SJSA1 (cell line): ENCODE data around the gene FRAS1. TPM values are rescaled to one million over a fixed set of nuclear protein-coding genes. Genes with fewer than 3 reads are reported as not detected.

Experiments used
- DNase-seq, 2 experiments: peaks; one replicate each; pipeline ENCODE4 v3.0.0-alpha.2; 2015 to 2020; ENCODE audit warnings: low spot score in 2 of 2, low read depth in 1 of 2
- H3K27ac ChIP-seq: fragments of 250-450 bp; sonication (Bioruptor Pico); 2 replicates; pipeline ENCODE4 v1.5.1; 2020; ENCODE audit warnings: mild to moderate bottlenecking, moderate library complexity
- H3K27me3 ChIP-seq: fragments of 250-450 bp; sonication (Bioruptor Pico); replicated peaks from 2 replicates; pipeline ENCODE4 v1.5.1; 2020; ENCODE audit warnings: mild to moderate bottlenecking, moderate library complexity
- H3K36me3 ChIP-seq: fragments of 250-450 bp; sonication (Bioruptor Pico); 2 replicates; pipeline ENCODE4 v1.5.1; 2020; ENCODE audit warnings: mild to moderate bottlenecking
- H3K4me1 ChIP-seq: fragments of 250-450 bp; sonication (Bioruptor Pico); replicated peaks from 2 replicates; pipeline ENCODE4 v1.6.1; 2021; ENCODE audit warnings: mild to moderate bottlenecking
- H3K4me3 ChIP-seq: fragments of 250-450 bp; sonication (Bioruptor Pico); 2 replicates; pipeline ENCODE4 v1.5.1; 2020; ENCODE audit warnings: mild to moderate bottlenecking
- H3K9me3 ChIP-seq: fragments of 250-450 bp; sonication (Bioruptor Pico); replicated peaks from 2 replicates; pipeline ENCODE4 v1.5.1; 2020; ENCODE audit warnings: mild to moderate bottlenecking
- total RNA-seq: library from RNA; depleted of rRNA; stranded (reverse); fragments of >200 nt; shearing (Covaris generic); gene quantifications from 2 replicates; pipeline ENCODE4 v1.2.3, GENCODE V29; 2014

Gene FRAS1
- total RNA-seq, 1 experiment from 2014 or later = 0.21 TPM

DNA sequence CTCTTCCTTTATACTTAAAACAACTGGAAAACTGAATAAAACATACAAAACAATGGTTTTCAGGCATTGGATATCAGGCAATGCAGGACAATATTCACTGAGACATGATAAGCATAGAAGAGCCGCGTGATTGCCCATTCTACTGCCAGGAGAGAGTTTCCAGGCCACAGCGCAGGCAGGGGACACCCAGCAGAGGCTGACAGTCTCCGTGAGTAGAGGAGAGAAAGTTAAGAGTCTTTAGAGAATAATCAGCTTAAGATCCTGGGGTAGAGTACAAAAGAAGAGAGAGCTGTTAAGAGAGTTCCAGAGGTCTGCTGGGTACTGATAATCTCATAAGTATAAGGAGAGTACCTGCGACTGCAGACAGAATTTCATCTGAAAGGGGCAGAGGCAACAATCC lies 18.4 kb upstream of the FRAS1 start:
- H3K9me3 ChIP-seq = no peaks in the 10 kb centered on the region
- no peak overlapping the region for H3K4me3 ChIP-seq
- no peak overlapping the region for H3K27ac ChIP-seq
- no peak for DNase-seq
- H3K27me3 ChIP-seq = no peaks in the 10 kb centered on the region
- no peaks in the 10 kb centered on the region for H3K4me1 ChIP-seq
- no peaks in the 10 kb centered on the region for H3K36me3 ChIP-seq

DNA sequence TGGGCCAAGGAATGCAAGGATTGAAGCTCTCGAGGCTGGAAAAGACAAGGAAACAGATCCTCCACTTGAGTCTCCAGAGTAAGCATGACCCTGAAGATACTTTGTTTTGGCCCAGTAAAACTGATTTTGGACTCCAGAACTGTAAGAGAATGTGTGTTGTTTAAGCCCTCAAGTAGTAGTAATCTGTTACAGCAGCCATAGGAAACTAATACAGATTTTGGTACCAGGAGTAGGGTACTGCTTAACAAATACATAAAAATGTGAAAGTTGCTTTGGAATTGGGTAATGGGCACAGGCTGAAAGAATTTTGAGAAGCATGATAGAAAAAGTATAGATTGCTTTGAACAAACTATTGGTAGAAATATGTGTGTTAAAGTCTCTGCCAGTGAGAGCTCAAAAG lies 17.4 kb upstream of the FRAS1 start:
- no peaks in the 10 kb centered on the region for H3K4me1 ChIP-seq
- no peak for DNase-seq
- H3K27me3 ChIP-seq = no peaks in the 10 kb centered on the region
- H3K4me3 ChIP-seq = no peak overlapping the region
- H3K36me3 ChIP-seq = no peaks in the 10 kb centered on the region
- H3K9me3 ChIP-seq = no peaks in the 10 kb centered on the region
- H3K27ac ChIP-seq = no peak overlapping the region

DNA sequence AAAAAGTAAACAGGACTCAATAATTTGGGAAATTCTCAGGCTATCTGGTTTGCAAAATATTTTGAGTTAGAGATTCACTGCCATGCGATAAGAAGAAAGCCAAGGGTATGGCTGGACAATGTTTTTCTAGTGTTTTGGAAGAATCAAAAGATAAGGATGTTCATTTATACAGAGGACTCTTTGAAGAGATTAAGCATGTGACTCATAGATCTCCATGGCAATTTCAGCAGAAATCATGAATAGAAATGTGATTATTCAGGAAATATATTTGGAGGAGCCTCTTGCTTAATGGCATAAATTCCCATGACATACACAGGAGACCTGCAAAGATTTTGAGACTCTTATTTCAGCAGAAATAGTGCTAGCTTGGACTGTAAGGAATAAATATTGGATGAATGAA lies 16.7 kb upstream of the FRAS1 start:
- Histone ChIP-seq H3K4me3 (no peak overlapping the region), H3K36me3 (no peaks in the 10 kb centered on the region), H3K27ac (no peak overlapping the region), H3K27me3 (no peaks in the 10 kb centered on the region), H3K4me1 (no peaks in the 10 kb centered on the region), H3K9me3 (no peaks in the 10 kb centered on the region)
- DNase-seq = no peak

DNA sequence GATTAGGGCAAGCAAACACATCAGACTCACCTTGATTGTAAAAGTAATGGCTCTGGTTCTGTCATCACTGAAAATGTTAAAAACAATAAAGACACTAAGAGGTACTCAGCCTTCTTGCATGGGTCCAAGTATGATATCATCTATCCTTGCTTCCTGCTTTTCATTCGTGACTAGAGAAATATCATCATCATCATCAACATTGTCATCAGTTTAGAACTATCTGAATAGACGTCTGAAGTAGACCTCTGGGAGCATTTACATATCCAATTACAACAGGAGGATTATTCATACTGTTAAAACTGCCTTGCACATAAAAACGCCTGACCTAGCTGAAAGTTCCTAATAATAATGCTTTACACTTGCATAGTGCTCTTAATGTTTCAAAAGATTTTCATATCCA lies 9.8 kb upstream of the FRAS1 start:
- H3K4me3 ChIP-seq = no peak overlapping the region
- no peaks in the 10 kb centered on the region for H3K27me3 ChIP-seq
- no peak overlapping the region for H3K27ac ChIP-seq
- no peaks in the 10 kb centered on the region for H3K9me3 ChIP-seq
- H3K36me3 ChIP-seq = no peaks in the 10 kb centered on the region
- H3K4me1 ChIP-seq = no peaks in the 10 kb centered on the region
- no peak for DNase-seq

DNA sequence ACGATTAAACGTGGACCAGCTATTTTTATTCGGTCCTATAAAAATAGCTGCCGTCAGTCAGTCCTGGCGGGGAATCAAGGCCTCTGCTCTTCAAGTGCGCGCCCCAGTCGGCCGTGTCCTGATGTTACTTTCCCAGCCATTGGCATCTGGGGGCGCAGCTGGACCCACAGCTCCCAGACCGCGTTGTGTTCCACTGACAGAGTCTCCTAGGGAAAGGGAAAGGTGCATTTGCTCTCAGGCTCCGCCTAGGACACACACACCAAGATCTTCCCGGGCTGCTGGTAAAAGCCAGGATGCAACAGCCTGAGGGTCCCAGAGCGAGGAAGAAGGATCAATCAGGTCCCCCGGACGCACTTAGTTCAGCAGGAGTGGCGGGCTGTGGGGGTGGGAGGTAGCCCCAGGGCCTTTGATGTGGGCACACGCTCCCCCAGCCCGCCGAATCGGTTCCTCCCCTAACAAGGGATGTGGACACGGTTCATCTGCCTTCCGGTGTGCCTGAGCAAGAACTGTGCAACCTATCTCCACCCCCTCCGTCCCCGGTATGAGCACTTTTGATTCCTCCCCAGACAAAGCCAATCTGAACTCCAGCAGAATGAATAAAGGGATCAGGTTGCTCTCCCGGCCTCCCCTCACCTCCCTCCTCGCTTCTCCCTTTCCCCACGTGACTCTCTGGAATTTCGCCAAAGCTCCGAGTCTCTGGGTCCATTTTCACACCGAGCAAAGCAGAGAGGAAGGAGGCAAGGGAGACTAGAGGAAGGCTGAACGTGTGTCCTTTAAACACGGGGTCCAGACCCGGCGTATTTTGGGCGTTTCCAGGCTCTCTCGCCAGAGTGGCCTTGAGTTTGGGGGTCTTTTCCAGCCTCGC lies 626 bp upstream of the FRAS1 start:
- no peaks in the 10 kb centered on the region; the same call in 1 of the 2 replicates for H3K9me3 ChIP-seq
- peaks cover 50% of the 10 kb centered on the region for H3K27me3 ChIP-seq
- peaks cover 24% of the 10 kb centered on the region for H3K4me1 ChIP-seq
- peak overlapping the region; percentile 26 for H3K4me3 ChIP-seq
- no peaks in the 10 kb centered on the region for H3K36me3 ChIP-seq
- H3K27ac ChIP-seq = no peak overlapping the region
- peak in 1 of 2 experiments; percentile 22 for DNase-seq

DNA sequence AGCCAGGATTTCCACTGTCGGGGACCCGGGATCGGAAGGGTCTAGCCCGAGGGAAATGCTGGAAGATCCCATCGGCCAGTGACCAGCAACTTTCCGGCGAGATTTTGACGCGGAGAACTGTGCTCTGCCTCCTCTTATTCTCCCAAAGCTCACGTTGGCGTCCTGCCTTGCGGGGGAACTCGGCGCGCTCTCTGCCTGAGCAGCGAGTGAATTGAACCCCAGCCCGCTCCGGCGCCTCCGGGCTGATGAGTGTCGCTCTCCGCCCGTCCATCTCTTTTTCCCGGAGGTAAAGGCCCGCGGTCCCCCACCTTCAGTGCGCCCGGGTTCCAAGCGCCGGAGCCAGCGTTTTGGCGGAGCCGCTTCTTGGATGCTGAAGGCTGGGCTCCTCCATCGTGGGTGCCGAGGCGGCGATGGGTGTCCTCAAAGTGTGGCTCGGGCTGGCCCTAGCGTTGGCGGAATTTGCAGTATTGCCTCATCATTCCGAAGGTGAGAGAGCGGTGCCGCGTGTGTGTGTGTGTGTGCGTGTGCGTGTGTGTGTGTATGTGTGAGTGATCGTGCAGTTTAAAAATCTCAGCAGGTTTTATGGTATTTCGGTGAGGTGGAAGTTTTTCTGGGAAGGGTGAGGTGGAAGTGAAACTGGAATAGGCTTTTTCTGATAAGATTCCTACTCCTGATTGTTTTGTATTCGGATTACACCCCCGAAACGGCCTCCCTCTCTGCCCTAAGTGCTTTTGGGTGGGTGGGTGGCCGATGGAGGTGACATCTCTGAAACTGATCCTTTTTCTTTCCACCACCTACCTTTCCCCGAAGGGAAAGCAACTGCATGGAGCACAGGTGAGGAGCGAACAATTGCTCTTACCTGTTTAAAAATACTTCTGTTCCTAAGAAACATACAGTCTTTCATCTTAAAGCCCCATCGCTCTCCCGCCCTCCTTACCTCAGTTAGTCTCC lies 752 bp downstream of the FRAS1 start:
- DNase-seq = peak; percentile 34 to 43
- Histone ChIP-seq H3K4me1 (peaks cover 24% of the 10 kb centered on the region), H3K9me3 (no peaks in the 10 kb centered on the region; the same call in 1 of the 2 replicates), H3K27me3 (peaks cover 50% of the 10 kb centered on the region), H3K36me3 (no peaks in the 10 kb centered on the region), H3K4me3 (peak overlapping the region; percentile 26), H3K27ac (no peak overlapping the region)

DNA sequence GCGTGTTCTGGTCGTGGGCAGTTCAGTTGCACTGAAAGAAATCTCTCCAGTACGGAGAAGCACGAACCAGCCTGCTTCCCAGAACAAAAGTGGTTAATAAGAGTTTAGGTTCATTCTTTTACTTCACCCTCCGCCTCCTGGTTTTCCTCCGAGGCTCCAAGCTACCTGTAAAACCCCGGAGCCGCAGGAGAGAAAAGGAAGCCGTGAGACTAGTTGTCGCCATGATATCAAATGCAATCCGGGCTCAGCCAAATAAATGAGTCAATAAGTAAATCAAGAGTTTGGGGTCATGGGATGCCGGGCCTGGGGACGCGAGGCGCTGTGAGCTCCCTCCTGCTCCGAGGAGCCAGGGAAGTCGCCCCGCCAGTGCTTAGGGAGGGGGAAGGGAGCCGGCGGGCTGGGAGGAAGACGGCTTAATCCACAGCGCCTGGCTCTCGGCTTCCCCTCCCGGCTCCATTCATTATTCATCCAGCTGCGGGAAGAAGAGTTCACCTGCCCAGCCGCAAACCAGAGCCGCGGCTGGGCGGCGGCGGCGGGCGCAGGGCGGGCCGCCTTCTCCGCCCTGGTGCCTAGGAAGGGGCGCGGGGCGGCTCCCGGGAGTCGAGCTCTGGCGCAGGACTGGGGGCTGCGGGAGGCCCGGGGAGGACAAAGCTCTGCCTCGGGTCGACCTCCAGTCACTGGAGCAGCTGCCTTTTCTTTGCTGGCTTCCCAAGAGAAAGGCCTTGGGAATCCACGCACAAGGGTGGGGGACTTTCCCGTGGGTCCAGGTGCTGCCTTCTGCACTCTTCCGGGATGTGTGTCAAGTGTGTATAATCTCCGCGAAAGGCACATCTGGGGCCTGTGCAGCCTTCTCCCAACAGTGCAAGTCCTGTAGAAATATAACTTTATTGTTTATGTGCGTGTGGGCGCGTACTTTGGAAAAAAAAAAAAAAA lies 1.7 kb downstream of the FRAS1 start:
- H3K27ac ChIP-seq = no peak overlapping the region
- peak in 1 of 2 experiments; percentile 22 for DNase-seq
- H3K4me3 ChIP-seq = peak overlapping the region; percentile 15
- H3K4me1 ChIP-seq = peaks cover 24% of the 10 kb centered on the region
- no peaks in the 10 kb centered on the region; the same call in 1 of the 2 replicates for H3K9me3 ChIP-seq
- no peaks in the 10 kb centered on the region for H3K36me3 ChIP-seq
- H3K27me3 ChIP-seq = peaks cover 56% of the 10 kb centered on the region

DNA sequence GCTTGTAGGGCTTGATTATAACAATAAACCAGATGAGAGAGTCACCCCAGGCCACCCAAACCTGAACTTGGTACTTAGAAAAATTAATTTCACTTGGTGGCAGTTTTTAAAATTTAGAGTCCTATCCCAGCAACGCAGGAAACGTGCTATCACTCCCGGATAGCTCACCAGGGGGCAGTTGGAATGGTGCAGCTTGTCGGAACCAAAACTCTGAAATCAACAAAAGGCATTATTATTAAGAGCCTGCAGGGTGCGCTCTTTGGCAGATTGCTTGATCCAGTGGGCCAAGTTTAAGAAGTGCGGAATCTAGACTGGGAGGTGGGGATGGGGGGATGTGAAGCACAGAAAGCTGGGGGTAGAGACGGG lies 2.4 kb downstream of the FRAS1 start:
- Histone ChIP-seq H3K27ac (no peak overlapping the region), H3K4me1 (peaks cover 24% of the 10 kb centered on the region), H3K9me3 (no peaks in the 10 kb centered on the region; the same call in 1 of the 2 replicates), H3K4me3 (no peak overlapping the region), H3K27me3 (peaks cover 56% of the 10 kb centered on the region), H3K36me3 (no peaks in the 10 kb centered on the region)
- DNase-seq = peak in 1 of 2 experiments; percentile 14

DNA sequence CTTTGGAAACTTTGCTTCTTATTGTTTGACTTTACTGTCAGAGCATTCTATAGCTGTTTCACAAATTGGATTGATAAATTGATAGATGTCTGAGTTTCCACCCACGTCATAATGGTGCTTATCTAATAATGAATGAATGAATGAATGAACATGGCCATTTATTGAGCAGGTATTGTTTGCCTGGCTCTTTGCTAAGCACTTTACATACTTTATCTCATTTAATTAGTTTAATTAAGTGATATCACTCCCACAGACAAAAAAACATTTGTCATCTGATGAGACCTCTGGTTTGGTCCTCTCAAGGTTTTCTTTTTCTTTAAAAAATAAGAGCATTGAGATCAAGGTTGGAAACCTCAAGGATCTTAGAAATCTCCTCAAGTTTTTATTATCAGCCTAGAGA lies 2.8 kb downstream of the FRAS1 start:
- H3K27ac ChIP-seq = no peak overlapping the region
- H3K4me1 ChIP-seq = peaks cover 24% of the 10 kb centered on the region
- no peaks in the 10 kb centered on the region; the same call in 1 of the 2 replicates for H3K9me3 ChIP-seq
- DNase-seq = no peak
- peaks cover 56% of the 10 kb centered on the region for H3K27me3 ChIP-seq
- H3K36me3 ChIP-seq = no peaks in the 10 kb centered on the region
- H3K4me3 ChIP-seq = no peak overlapping the region

DNA sequence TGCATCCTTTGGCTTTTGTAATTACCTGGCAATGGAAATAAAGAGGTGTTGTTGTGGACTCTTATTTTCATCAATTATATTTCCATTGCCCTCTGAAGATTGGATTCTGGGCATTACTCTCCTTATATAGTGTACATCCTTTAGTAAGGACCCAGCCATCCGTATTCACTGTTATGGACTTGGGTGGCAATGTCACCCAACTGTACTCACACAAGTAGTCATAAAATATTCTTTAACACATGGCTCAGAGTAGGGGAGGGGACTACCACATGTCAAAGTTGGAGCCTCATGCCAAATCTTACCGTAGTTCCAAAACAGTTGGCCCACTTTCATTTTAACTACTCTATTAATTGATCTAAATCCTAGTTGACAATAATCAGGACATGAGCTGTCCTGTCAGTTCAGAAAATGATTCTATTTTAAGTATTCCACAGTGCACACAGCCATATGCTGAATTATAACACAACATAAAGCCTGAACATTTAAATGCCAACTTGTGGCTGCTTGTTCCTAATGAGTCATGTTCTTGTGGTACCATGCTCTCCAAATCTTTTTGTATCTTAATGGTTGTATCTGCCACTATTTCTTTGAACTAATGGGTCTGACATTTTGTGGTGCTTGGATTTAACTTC lies 4.9 kb downstream of the FRAS1 start:
- Histone ChIP-seq H3K27me3 (peaks cover 42% of the 10 kb centered on the region), H3K27ac (no peak overlapping the region), H3K36me3 (no peaks in the 10 kb centered on the region), H3K4me1 (peaks cover 16% of the 10 kb centered on the region), H3K4me3 (no peak overlapping the region), H3K9me3 (no peaks in the 10 kb centered on the region; the same call in 1 of the 2 replicates)
- no peak for DNase-seq

DNA sequence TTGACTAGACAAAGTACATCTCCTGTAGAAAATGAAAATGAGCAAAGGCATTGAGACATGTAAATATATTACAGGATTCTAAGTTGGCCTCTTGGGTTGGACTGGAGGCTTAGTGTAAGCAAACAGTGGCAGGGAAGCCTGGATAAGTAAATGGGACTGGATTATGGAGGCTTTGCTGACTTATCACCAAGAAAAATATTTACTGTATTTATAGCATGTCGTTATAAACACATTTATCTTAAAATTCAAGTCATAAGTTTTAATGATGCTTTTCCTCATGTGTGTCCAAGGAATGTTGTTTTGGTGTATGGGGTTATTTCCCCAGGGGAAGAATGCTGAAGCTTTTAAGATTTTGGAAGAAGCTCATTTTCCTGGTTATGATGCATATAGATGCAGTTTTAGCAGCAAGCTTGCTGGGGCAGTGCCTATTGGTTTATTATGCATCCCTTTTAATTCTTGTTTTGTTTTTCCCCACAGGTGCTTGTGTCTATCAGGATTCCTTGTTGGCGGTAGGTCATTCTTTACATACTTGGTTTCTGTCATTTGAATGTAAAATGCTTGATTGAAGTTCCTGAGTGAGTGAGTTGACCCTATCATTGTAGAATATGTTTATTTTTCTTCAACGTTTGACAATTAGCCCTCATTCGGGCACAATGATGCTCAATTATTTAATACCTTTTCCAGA lies 8.5 kb downstream of the FRAS1 start:
- Histone ChIP-seq H3K27me3 (0 out of 2 replicates have a peak, but pooled peaks cover 9% of the 10 kb centered on the region), H3K27ac (no peak overlapping the region), H3K9me3 (no peaks in the 10 kb centered on the region), H3K36me3 (no peaks in the 10 kb centered on the region), H3K4me1 (no peaks in the 10 kb centered on the region), H3K4me3 (no peak overlapping the region)
- no peak for DNase-seq

DNA sequence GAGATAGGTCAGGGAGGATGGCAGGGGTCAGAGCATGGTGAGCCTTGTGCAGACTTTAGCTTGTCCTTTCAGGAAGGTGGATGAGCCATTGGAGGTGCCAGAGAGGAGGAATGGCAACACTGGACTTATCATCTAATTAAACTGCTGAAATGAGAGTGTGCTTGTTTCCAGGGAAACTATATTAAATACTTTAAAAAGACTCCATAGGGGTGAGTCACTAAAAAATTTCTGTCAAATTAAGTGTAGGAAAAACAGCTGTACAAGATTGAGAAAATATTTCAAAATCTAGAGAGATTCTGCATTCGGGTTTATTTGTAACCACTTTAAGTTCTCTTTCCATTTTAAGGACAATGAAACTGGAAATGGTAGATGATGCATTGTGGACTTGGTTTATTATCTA lies 11.4 kb downstream of the FRAS1 start:
- H3K9me3 ChIP-seq = no peaks in the 10 kb centered on the region
- DNase-seq = no peak
- no peaks in the 10 kb centered on the region for H3K36me3 ChIP-seq
- H3K27ac ChIP-seq = no peak overlapping the region
- H3K4me1 ChIP-seq = no peaks in the 10 kb centered on the region
- no peak overlapping the region for H3K4me3 ChIP-seq
- H3K27me3 ChIP-seq = 0 out of 2 replicates have a peak, but pooled peaks cover 2% of the 10 kb centered on the region
